OCI-LY1 (cell line): ENCODE data around the gene CCK.

Experiments used
- H2AFZ ChIP-seq: fragments of 200-600 bp; sonication (generic), shearing (Covaris generic); 2 replicates; pipeline ENCODE4 v1.6.0; 2014; ENCODE audit warnings: antibody characterized with exemption, mild to moderate bottlenecking, low read length
- H3F3A ChIP-seq: fragments of 200-600 bp; sonication (generic), shearing (Covaris generic); 2 replicates; pipeline ENCODE4 v1.6.0; 2014; ENCODE audit warnings: mild to moderate bottlenecking, antibody characterized with exemption, low read length, moderate library complexity; ENCODE audit not compliant: insufficient read depth
- H3K27ac ChIP-seq: fragments of 200-600 bp; sonication (generic); 2 replicates; pipeline ENCODE4 v1.5.1; 2014; ENCODE audit warnings: low read length, mixed run types, mild to moderate bottlenecking, low read depth; ENCODE audit not compliant: poor library complexity, severe bottlenecking
- H3K27me3 ChIP-seq: fragments of 200-600 bp; sonication (generic); 2 replicates; pipeline ENCODE4 v1.6.0; 2014; ENCODE audit warnings: antibody characterized with exemption, mild to moderate bottlenecking, low read length, moderate library complexity; ENCODE audit not compliant: insufficient read depth
- H3K36me3 ChIP-seq: fragments of 200-600 bp; sonication (generic); 2 replicates; pipeline ENCODE4 v1.6.1; 2014; ENCODE audit warnings: mild to moderate bottlenecking, antibody characterized with exemption, low read length, moderate library complexity, mixed read lengths; ENCODE audit not compliant: insufficient read depth
- H3K4me1 ChIP-seq: fragments of 200-600 bp; sonication (generic); 2 replicates; pipeline ENCODE4 v1.5.1; 2014; ENCODE audit warnings: mild to moderate bottlenecking, low read length, moderate library complexity; ENCODE audit not compliant: insufficient read depth, severe bottlenecking
- H3K4me2 ChIP-seq: fragments of 200-600 bp; sonication (generic), shearing (Covaris generic); 2 replicates; pipeline ENCODE4 v1.6.1; 2014; ENCODE audit warnings: low read length
- H3K4me3 ChIP-seq: fragments of 200-600 bp; sonication (generic); 2 replicates; pipeline ENCODE4 v1.5.1; 2014; ENCODE audit warnings: low read length, low read depth, mild to moderate bottlenecking, mixed read lengths; ENCODE audit not compliant: poor library complexity, severe bottlenecking
- H3K79me2 ChIP-seq: fragments of 200-600 bp; shearing (Covaris generic); 2 replicates; pipeline ENCODE4 v1.6.1; 2016; ENCODE audit warnings: mixed run types, low read length, mixed read lengths; ENCODE audit not compliant: insufficient read depth
- H3K9ac ChIP-seq: fragments of 200-600 bp; sonication (generic), shearing (Covaris generic); 2 replicates; pipeline ENCODE4 v1.6.1; 2014; ENCODE audit warnings: mild to moderate bottlenecking, low read length, mixed read lengths
- H3K9me2 ChIP-seq: fragments of 200-600 bp; sonication (generic), shearing (Covaris generic); 2 replicates; pipeline ENCODE4 v1.6.1; 2014; ENCODE audit warnings: low read depth, mild to moderate bottlenecking, low read length, mixed read lengths
- H3K9me3 ChIP-seq: fragments of 200-600 bp; shearing (Covaris generic); 2 replicates; pipeline ENCODE4 v1.6.1; 2014; ENCODE audit warnings: low read length, mixed read lengths
- H4K20me1 ChIP-seq: fragments of 200-600 bp; sonication (generic), shearing (Covaris generic); 2 replicates; pipeline ENCODE4 v1.6.0; 2016; ENCODE audit warnings: mild to moderate bottlenecking, low read length; ENCODE audit not compliant: insufficient read depth
- EZH2 ChIP-seq: fragments of 200-600 bp; sonication (generic), shearing (Covaris generic); IDR thresholded peaks from 2 replicates; pipeline ENCODE4 v1.8.0; 2017; ENCODE audit warnings: borderline replicate concordance, mixed run types, mild to moderate bottlenecking, antibody characterized with exemption, low read length, moderate library complexity, mixed read lengths
- TF ChIP-seq, protein P1 (sequence below): fragments of 200-600 bp; sonication (generic), shearing (Covaris generic); IDR thresholded peaks from 2 replicates; pipeline ENCODE4 v1.5.1; 2017; ENCODE audit warnings: mild to moderate bottlenecking, antibody characterized with exemption, low read length, moderate library complexity, mixed read lengths

Gene CCK

DNA sequence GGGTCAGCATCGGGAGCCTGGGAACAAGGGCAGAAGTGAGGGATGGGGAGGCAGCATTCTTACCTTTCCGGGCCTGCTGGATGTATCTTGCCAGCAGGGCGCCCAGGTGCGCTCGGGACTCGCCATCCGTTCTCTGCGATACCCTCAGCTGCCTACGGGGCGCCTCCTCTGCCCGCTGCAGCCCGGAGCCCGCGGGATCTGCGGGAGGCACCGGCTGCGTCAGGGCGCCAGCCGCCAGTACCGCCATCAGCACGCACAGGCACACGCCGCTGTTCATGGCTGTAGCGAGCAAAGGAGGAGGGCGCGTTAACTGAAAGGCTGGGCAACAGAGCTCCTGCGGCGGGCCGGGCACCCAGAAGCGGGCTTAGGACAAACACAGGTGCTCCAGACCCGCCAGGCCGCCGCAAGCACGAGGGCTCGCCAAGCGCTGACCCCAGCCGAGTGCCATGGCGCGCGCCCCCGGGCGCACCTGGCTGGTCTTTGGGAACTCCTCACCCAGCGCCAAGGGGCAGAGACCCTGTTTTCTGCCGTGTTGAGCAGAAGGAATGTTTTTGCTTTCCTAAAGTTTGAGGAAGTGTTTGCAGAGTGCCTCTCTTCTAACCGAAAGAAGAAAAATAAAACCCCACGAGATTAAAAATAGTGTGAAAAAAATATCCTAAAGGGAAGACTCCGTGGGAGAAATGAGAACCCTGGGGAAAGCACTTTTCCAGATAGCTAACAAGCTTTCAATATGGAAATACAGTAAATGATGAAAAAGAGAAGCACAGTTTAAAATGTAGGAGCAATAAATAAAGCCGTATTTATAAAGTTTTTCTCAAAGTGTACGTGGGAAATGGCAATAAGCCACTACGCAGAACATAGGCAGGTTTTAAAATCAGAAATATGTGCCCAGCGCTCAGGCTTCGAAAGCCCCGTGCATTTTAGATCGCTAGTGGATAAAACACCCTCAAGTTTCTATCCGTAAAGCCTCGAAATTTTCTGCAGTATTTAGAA is 2.3 kb downstream of the CCK start:
- no peaks in the 10 kb centered on the region for H3K36me3 ChIP-seq
- H3K9me3 ChIP-seq = no peaks in the 10 kb centered on the region
- TF ChIP-seq, protein P1, sequence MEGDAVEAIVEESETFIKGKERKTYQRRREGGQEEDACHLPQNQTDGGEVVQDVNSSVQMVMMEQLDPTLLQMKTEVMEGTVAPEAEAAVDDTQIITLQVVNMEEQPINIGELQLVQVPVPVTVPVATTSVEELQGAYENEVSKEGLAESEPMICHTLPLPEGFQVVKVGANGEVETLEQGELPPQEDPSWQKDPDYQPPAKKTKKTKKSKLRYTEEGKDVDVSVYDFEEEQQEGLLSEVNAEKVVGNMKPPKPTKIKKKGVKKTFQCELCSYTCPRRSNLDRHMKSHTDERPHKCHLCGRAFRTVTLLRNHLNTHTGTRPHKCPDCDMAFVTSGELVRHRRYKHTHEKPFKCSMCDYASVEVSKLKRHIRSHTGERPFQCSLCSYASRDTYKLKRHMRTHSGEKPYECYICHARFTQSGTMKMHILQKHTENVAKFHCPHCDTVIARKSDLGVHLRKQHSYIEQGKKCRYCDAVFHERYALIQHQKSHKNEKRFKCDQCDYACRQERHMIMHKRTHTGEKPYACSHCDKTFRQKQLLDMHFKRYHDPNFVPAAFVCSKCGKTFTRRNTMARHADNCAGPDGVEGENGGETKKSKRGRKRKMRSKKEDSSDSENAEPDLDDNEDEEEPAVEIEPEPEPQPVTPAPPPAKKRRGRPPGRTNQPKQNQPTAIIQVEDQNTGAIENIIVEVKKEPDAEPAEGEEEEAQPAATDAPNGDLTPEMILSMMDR = no peak
- no peak for TF ChIP-seq EZH2
- no peaks in the 10 kb centered on the region for H3K4me1 ChIP-seq
- no peaks in the 10 kb centered on the region for H4K20me1 ChIP-seq
- H3K79me2 ChIP-seq = no peaks in the 10 kb centered on the region
- H3K27ac ChIP-seq = no peak overlapping the region
- peaks cover 4% of the 10 kb centered on the region; the same call in 1 of the 2 replicates for H3K27me3 ChIP-seq
- no peak overlapping the region for H2AFZ ChIP-seq
- H3K9ac ChIP-seq = no peak overlapping the region
- H3K4me2 ChIP-seq = no peak overlapping the region
- H3K4me3 ChIP-seq = no peak overlapping the region
- no peaks in the 10 kb centered on the region for H3K9me2 ChIP-seq
- H3F3A ChIP-seq = no peaks in the 10 kb centered on the region

DNA sequence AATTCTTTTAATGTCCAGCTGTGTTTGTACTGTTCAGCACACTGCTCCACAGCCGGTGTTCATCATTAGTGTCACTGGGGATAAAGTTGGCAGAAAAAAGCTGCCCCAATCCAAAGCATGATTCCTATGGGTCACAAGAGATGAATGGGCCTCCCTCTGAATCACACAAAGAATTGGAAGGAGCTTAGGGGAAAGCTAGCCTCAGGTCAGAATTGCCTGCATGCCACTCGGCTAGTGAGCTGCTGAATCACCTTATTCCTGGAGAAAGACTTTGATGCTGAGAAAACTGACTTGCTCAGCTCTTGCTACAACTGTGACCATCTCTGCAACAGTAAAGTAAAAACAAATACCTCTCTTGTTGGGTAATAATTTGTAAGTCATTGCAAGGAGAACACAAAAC is 3.5 kb downstream of the CCK start:
- Histone ChIP-seq H3K4me1 (no peaks in the 10 kb centered on the region), H3K9me3 (no peaks in the 10 kb centered on the region), H3K27me3 (peaks cover 4% of the 10 kb centered on the region; the same call in 1 of the 2 replicates), H3K4me3 (no peak overlapping the region), H2AFZ (no peak overlapping the region), H3K27ac (no peak overlapping the region), H3K79me2 (no peaks in the 10 kb centered on the region), H3K9me2 (no peaks in the 10 kb centered on the region), H3K36me3 (no peaks in the 10 kb centered on the region), H3F3A (no peaks in the 10 kb centered on the region), H3K4me2 (no peak overlapping the region), H3K9ac (no peak overlapping the region), H4K20me1 (no peaks in the 10 kb centered on the region)
- no peak for TF ChIP-seq EZH2
- TF ChIP-seq, protein P1 = no peak

DNA sequence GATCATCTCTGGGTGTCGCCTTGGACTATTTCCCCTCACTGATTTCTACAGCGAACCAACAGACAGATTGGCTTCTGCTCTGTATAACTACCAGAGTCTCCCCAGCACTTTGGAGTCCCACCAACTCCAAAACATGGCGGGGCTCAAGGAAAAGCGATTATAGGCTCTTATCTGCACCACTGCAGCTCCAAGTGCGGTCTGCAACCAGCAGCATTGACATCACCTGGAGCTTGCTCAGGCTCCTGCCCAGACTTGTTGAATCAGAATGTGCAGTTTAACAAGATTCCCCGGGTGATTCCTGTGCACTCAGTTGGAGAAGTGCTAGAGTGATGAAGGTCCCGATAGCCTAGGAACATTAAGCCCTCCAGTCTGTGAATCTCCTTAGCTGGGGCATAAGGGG is 9.0 kb downstream of the CCK start:
- Histone ChIP-seq H2AFZ (no peak overlapping the region), H3F3A (no peaks in the 10 kb centered on the region), H3K79me2 (no peaks in the 10 kb centered on the region), H3K27me3 (no peaks in the 10 kb centered on the region), H3K4me2 (no peak overlapping the region), H3K9ac (no peak overlapping the region), H4K20me1 (no peaks in the 10 kb centered on the region), H3K4me3 (no peak overlapping the region), H3K36me3 (no peaks in the 10 kb centered on the region), H3K27ac (no peak overlapping the region), H3K9me3 (no peaks in the 10 kb centered on the region), H3K9me2 (no peaks in the 10 kb centered on the region), H3K4me1 (no peaks in the 10 kb centered on the region)
- TF ChIP-seq EZH2 = no peak
- TF ChIP-seq, protein P1 = no peak
